Epithelial cell of proximal tubule (primary cell): ENCODE results near the gene DBX1. TPM values are rescaled to one million over a fixed set of nuclear protein-coding genes. Genes with fewer than 3 reads are reported as not detected.

ENCODE experiments used
- DNase-seq: peaks from one replicate; pipeline ENCODE4 v3.0.0-alpha.2; 2011; ENCODE audit warnings: low read depth
- H3K4me3 ChIP-seq: 2 replicates; pipeline ENCODE4 v1.5.1; 2011; ENCODE audit warnings: low read depth, mild to moderate bottlenecking, low read length
- total RNA-seq: library from RNA; depleted of rRNA; stranded (reverse); fragments of >200 nt; gene quantifications from 2 replicates; pipeline ENCODE4 v1.2.3, GENCODE V29; 2015
- TF ChIP-seq, protein P1 (sequence below): conservative IDR thresholded peaks from 2 replicates; pipeline ENCODE4 v1.5.1; 2012; ENCODE audit warnings: low read depth, mild to moderate bottlenecking, low read length

DBX1 gene, protein sequence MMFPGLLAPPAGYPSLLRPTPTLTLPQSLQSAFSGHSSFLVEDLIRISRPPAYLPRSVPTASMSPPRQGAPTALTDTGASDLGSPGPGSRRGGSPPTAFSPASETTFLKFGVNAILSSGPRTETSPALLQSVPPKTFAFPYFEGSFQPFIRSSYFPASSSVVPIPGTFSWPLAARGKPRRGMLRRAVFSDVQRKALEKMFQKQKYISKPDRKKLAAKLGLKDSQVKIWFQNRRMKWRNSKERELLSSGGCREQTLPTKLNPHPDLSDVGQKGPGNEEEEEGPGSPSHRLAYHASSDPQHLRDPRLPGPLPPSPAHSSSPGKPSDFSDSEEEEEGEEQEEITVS
- total RNA-seq = not detected in 2 replicates

DNA sequence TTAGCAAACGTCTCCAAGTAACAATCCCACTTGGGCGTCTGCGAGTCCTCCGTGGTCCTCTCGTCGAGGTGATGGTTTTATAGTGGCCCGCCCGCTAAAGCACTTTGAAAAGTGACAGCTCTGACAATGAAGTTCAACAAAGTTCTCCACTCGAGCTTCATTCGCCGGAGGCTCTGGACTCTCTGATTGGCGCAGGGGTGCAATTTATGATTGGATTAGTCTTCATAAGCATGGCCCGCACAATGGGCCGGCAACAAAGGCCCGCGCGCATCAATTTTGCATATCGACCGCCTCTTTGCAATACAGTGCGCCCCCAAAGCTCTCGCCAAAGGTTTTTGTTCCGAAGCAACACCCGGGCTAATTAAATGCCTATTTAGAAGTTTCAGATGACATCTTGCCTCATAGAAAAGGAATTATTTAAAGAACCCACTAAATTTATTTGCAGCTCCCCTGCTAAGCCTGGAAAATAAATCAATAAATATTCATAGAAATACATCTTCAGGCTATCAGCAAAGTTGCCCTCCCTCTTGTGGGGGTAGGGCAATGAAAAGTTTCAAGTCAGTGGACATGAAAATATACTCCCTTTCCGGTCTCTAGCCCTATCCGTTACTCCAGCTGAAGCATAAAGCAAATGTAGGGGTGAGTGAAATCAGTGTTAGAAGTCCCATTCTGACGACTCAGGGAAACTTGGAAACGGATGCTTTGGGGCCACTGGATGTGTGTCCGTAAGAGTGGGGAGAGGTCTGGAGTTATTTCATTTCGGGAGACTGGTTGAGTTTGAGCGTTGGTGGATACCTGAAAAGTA lies at the start of gene DBX1:
Gene DBX1 (minus strand): TSS at position 51 of the 805 bp plus-strand sequence. CDS start 151 bp downstream, outside the sequence.
- TF ChIP-seq, protein P1, sequence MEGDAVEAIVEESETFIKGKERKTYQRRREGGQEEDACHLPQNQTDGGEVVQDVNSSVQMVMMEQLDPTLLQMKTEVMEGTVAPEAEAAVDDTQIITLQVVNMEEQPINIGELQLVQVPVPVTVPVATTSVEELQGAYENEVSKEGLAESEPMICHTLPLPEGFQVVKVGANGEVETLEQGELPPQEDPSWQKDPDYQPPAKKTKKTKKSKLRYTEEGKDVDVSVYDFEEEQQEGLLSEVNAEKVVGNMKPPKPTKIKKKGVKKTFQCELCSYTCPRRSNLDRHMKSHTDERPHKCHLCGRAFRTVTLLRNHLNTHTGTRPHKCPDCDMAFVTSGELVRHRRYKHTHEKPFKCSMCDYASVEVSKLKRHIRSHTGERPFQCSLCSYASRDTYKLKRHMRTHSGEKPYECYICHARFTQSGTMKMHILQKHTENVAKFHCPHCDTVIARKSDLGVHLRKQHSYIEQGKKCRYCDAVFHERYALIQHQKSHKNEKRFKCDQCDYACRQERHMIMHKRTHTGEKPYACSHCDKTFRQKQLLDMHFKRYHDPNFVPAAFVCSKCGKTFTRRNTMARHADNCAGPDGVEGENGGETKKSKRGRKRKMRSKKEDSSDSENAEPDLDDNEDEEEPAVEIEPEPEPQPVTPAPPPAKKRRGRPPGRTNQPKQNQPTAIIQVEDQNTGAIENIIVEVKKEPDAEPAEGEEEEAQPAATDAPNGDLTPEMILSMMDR = no peak
- no peak within 1 kb of the TSS for H3K4me3 ChIP-seq
- no peak for DNase-seq

DNA sequence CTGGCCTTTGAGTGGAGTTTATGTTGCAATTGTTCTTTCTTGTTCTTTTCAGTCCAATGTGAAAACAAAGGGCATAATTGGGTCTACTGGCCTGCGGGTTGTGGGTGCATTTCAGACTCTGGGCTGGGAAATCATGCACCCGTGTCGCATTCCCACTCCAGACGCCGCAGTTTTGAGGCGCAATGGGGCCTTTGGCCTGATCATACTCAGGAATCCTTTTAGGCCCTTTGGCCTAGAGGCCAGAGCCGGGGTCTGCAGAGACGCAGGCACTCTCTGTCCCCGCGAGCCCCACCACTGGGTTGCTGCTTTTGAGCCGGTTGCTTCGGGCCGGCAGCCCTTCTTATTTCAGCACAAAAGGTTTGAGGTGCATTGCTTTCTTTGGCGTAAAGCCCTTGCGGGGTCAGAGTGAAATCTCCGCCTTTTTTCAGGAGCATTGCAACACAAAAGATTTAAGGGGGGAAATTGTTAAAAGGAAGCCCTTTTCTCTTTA lies 48.4 kb upstream of the DBX1 start:
- DNase-seq = no peak
- TF ChIP-seq, protein P1 = no peak
- no peak overlapping the region for H3K4me3 ChIP-seq

DNA sequence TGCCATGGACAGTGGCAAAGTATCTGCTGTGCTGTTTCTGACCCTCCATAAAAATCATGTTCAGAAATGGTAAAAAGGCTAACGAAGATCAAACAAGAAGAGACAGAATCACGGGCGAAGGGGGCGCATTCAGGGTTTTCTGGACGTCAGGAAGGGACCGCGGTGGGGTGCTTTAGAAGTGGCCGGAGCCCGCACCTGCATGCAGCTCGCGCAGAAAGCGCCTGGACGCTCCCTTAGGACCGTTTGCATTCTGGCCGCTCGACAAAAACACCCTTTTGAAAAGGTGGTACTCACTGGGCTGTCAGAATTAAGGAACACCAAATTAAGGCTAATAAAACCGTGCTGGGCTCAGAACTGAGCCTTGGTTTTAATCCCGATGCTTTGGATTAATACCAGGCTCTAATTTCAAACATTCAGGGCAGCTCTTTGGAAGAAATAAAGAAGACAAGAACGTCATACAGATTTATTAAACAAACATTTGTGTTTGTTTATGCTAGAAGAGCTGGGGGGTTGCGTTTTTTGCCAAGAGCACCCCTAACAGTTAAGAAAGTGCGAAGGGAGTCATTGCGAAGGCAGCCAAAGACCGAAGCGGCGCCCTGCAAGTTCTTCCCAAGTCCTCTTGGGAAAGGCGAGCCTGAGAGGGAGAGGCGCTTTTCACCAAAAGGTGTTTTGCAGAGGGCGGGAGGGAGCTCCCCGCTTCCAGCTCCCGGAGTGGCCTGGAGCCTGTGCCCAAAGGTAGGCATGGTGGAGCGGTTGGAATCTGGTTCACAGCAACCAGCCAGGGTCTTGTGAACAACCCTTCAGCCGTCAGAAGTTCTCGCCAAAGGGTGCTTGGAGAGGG lies 47.7 kb upstream of the DBX1 start:
- DNase-seq = no peak
- TF ChIP-seq, protein P1 = no peak
- H3K4me3 ChIP-seq = no peak overlapping the region

DNA sequence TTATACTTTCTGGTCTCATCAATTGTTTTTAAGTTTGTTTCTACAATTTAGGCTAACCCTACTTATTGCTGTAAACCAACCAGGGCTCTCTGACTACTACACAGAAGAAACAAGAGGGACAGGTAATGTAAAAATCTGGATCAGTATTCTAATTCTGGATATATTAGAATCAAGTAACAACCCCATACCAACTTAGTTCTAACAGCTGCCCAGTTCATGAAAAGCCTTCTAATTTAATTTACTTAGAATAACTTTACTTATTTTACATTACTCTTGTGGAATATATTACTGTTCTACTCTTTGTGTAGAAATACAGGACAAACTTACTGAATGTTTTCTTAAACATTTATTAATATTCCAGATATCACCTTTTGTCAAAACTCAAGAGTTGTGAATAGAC lies 45.5 kb upstream of the DBX1 start:
- DNase-seq = no peak
- TF ChIP-seq, protein P1 = no peak
- H3K4me3 ChIP-seq = no peak overlapping the region

DNA sequence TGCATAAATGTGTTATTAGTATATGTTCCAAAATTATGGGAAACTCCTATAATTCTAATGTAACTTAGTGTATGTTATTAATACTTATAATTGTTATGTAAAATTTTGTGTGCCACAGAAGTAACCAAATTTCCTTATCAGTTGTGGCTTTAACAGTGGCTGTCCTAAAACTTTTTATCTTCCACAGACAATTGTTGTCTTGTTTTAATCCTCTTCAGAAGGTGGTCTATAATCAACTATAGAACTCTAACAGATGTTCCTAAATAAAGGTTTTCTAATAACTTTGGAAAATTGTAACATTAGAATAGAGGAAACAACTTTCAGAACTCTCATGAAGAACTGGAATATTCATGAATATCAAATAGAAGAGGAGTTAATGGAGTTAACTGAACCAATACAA lies 44.4 kb upstream of the DBX1 start:
- TF ChIP-seq, protein P1 = no peak
- no peak overlapping the region for H3K4me3 ChIP-seq
- no peak for DNase-seq

DNA sequence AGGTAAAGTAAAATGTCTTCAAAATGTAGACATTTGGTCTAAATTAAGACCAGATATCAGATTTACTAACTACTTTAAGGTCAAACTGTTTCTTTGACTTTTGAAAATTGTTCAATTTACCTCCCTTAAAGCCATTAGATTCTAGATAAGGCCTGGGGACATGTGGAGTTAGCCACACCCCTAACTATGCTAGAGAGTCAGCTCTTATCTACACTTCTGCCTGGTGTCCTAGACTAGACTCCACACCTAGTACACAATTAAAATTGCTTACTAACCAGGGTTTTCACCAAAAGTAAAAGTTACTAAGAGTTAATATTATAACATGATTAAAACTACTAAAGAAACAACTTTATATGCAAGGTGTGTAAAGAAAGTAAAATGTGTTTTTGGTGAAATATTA lies 43.6 kb upstream of the DBX1 start:
- TF ChIP-seq, protein P1 = no peak
- no peak for DNase-seq

More for the DNA sequence above, 43.6 kb upstream of the DBX1 start:
- H3K4me3 ChIP-seq = no peak overlapping the region
